ENCODE results near the gene IQGAP1.
"Not testable (repeated sequence)": the region's sequence is repeated elsewhere in the genome, so short reads cannot be mapped to it uniquely, and the experiment has no call there.

Gene IQGAP1

DNA sequence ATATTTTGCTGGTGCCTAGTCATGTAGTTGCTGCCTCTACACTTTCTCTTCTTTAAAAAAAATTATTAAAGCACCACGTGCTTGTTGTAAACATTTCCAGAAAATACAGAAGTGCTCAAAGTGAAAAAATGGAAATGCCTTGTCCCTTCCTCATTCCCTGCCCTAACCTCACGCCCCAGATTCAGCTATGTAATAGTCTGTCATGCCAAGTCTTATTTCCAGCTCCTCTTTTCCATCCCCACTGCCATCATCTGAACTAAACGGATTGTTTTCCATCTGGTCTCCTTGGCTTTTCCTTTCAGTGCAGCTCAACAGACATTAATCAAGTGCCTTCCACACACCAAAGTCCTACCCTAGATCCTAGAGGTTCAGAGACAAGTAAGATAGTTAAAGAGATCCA, 20.5 kb upstream of the IQGAP1 start:
- DNase-seq = no peak

DNA sequence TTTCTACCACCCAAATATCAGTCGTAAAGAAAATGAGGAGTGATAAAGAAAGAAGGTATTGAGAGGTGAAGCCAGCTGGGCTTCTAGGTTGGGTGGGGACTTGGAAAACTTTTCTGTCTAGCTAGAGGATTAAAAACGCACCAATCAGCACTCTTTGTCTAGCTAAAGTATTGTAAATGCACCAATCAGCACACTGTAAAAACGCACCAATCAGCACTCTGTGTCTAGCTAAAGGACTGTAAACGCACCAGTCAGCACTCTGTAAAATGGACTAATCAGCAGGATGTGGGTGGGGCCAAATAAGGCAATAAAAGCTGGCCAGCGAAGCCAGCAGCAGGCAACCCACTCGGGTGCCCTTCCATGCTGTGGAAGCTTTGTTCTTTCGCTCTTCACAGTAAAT, 13.0 kb upstream of the IQGAP1 start:
- DNase-seq = no peak

GRCh38 chr15:90376789-90377188, 11.3 kb upstream of the IQGAP1 start:
- no peak for DNase-seq

DNA sequence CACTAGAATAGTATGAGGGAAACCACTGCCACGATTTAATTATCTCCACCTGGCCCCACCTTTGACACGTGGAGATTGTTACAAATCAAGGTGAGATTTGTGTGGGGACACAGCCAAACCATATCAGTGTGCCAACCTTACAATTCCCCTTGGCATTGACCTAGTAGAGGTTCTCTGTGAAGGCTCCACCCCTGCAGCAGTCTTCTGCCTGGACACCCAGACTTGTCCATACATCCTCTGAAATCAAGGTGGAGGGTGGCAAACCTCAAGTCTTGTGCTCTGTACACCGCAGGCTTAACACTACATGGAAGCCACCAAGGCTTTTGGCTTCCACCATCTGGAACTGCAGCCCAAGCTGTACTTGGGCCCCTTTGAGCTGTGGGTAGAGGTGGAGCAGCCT, 8.8 kb upstream of the IQGAP1 start:
- DNase-seq = no peak

DNA sequence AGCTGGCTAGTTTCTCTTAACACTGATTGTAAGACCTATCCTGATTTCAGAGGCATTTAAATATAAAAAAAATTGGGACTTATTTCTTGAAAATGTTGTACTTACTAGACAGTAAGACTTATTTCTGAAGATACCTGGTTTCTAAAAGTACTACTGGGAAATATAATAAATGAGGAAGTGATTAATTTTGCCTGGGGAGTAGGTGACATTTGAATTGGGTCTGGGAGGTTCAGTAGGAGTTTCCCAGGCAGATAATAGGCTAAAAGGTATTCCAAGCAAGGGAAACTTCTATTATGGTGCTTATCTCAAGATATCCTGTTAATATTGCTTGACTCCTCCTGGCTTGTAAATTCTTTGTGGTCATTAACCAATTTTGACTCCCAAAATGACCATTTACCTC, 6.5 kb upstream of the IQGAP1 start:
- no peak for DNase-seq

- DNase-seq = no peak
These were observed 5.7 kb upstream of the IQGAP1 start for GRCh38 chr15:90382320-90382719.

DNA sequence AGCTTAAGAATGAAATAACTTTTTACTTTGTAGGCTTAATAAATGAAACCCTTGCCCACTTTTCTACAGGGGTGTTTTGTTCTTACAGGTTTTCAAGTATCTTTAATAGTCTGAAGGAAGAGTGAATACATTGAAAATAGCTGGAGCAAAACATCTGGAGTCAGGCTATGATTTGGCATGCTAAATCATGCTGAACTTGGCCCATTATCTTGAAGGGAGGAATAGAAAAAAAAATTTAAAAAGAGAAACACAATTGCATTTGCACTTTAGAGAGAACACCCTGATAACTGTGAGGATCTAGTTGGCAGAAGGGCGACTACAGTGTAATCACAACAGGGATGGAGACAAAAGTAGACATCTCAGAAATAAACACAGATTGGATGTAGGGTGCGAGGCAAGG, 1.8 kb upstream of the IQGAP1 start:
- DNase-seq = no peak

DNA sequence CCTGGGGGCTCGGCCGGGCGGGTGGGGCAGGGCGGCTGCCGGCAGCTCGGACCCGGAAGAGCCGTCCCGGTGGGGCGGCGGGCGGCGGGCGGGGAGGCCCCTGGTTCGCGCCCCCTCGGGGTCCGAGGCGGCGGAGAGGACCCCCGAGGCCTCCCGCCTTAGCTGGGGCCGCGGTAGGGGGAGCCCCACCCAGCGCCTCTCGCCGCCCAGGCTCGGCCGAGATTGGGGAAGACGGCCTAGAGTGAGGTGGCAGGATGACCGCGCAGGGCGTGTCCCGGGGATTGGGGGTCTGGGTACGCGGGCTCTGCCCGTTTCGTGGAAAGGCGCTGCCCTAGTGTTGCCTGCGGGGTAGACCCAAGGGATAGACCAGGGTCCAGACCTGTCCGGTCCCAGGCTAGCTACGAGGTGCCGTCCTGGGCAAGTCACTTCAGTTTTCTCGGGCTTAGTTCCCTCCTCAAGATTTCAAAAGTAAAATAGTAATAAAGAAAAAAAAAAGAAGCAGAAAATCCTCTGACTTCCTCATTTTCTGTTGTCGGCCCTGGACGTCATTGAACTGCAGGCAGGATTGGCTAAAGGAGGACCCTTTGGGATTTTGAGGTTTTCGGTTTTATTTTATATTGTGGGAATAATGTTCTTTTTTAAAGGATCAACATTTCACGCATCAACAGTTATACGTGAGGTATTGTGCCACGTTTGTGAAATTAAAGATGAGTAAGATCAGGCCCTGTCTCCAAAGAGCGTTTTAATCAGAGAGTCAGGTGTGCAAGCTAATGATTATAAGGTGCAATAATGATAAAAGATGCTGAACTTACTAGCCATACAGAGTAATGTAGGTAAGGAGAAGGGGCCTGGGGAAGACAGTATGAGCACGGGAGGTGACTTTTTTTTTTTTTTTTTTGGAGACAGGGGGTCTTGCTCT, 679 bp downstream of the IQGAP1 start:
- DNase-seq = peak; percentile 50

DNA sequence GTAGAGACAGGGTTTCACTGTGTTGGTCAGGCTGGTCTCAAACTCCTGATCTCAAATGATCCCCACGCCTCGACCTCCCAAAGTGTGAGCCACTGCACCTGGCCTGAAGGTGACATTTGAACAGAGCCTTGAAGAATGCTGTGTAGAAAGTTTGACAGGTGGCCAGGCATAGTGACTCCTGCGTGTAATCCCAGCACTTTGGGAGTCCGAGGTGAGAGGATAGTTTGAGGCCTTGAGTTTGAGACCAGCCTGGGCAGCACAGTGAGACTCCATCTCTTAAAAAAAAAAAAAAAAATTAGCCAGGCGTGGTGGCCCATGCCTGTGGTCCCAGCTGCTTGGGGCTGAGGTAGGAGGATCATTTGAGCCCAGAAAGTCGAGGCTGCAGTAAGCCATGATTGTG, 1.5 kb downstream of the IQGAP1 start:
- DNase-seq = no peak

DNA sequence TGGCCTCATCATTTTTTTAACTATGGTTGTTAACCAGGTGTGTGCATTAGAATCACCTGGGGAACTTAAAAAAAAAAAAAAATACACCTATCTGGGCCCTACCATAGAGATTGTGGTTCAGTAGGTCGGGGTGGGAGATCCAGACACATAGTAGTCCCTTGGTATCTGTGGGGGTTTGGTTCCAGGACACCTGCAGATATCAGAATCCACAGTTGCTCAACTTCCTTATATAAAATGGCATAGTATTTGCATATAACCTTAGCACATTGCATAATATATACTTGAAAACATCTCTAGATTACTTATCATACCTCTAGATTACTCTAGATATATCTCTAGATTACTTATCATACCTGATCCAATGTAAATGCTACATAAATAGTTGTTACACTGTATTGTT, 5.0 kb downstream of the IQGAP1 start:
- DNase-seq = no peak

GRCh38 chr15:90394074-90394473, 6.0 kb downstream of the IQGAP1 start:
- no peak for DNase-seq

DNA sequence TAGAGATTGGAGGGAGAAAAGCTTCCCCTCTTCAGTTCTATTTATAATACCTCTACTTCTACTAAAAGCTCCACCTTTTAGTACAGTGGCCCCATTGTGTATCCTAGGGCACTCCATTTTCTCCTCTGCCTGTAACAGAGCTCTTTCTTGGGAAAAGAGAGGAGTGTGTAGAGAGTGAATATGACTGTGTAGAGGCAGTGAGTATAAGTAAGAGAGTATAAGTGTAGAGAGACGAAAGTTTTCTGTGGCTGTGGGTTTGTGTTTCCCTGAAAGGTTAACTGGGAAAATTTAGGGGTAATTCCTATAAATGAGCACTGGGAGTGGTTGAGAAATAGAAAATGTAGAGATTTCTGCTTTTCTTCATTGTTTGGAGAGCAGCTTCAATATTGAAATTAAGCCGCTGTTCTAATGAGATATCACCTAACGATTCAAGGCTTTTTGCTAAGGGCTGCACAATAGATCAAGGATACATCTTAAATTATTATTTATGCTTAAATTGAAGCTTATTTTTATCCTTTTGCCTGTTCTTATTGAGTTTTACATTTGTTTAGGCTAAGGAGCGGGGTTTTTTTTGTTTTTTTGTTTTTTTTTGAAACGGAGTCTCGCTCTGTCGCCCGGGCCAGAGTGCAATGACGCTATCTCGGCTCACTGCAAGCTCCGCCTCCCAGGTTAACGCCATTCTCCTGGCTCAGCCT, 6.9 kb downstream of the IQGAP1 start:
- no peak for DNase-seq

DNA sequence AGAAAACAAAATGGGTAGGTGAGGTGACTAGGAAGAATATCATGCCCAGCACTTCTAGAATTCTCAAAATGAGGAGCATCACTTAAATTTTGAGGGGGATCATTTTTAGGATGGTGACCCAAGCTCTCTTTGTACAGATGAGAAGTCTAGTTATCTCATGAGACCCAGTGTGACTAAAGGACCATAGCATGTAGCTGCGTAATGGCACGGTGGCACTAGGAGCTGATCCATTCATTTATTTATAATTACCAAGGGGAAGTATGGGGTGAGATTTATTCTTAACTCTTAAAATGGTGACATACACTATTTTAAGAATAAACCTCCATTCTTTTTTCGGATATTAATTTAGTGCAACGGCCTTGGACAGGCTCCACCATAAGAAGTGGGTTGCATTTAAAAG, 8.3 kb downstream of the IQGAP1 start:
- DNase-seq = no peak

DNA sequence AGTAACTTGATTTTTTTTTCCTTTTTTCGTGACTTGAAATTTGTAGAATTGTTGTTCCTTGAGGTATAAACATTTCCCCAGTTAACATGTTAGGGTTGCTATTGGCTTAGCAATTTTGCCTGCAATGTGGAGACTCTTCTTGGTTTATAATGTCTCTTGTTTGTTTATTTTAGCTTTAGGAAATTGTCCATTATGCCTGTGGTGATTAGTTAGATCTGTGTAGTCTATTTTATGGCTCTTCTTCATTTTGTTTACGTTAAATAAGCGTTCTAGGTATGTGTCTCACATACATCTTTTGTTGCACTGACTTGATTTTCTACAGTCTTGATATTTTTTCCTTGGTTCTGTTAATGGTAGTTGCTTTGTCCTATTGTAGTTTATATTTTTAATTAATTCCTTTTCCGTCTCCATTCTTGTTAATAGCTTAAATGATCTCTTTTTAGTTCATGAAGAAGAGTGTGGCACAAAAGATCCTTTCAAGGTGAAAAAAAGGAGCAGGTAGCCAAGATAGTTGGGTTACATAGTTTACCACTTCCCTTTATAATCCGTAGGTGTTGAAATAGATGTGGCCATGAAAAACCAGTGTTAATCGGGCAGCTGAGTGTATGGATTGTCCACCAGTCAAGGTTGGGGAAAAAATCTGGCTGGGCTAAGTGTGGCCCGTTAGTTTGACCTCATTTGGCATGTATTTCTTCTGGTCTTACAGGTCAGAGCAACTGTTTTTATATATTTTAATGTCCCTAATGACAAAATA, 12.1 kb downstream of the IQGAP1 start:
- DNase-seq = no peak

- peak; percentile 78 for DNase-seq
These were observed 12.8 kb downstream of the IQGAP1 start for GRCh38 chr15:90400759-90401314.

DNA sequence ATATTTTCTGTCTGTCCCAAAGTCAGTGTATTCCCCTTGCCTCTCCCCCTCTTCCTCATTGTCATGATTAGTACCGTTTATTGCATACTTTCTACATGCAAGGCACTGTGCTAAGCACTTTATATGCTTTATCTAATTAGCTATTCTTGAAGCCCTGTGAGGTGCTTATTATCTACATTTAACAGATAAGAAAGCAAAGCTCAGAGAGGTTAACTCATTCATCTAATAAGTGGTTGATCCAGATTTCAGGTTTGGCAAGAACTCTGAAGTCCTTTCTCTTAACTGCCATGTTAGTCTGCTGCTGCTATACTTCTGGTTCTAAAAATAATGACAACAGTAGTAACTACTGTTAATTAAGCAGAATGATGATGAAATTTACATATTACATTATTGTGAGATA, 13.5 kb downstream of the IQGAP1 start:
- no peak for DNase-seq

DNA sequence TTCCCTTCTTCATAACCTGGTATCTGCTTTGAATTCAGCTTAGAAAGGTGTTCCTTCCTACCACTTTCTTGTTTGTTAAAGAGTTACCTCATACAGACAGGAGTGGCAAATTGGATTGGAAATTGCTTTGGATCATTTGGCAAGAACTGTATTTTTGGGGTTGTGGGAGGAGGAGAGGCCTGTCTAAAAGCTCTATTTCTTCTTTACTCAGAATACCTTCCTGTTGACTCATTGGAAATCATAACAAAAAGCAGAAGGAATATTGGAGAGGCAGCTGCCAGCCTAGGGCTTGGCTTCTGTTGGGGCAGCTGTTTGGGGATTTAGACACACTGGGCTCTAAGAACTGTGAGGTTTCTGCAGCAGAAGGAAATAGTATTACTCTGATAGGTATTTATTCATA, 14.2 kb downstream of the IQGAP1 start:
- peak; percentile 81 for DNase-seq

GRCh38 chr15:90402767-90403166, 14.7 kb downstream of the IQGAP1 start:
- no peak for DNase-seq

- no peak for DNase-seq
These were observed 17.1 kb downstream of the IQGAP1 start for GRCh38 chr15:90405055-90405607.

GRCh38 chr15:90407336-90407735, 19.3 kb downstream of the IQGAP1 start:
- no peak for DNase-seq

DNA sequence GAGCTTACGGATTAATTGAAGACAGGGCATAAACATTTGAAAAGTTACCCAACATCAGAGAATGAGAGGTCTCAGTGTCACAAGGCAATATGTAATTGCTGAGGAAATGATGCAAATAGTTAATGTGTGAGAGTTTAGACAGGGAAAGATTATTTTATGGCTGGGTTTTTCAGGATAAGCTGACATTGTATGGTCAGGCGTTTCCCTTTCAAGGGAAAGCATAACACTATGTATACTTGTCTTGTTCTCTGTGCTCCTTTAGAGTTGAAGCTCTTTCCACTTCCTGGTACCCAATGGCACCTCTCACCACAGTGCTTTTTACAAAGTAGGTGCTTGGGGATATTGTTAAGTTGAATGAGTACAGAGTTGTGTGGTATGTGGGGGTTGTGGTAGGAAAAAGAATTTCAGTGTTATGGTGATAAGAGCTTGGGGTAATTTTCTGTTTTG, 19.9 kb downstream of the IQGAP1 start:
- no peak for DNase-seq

DNA sequence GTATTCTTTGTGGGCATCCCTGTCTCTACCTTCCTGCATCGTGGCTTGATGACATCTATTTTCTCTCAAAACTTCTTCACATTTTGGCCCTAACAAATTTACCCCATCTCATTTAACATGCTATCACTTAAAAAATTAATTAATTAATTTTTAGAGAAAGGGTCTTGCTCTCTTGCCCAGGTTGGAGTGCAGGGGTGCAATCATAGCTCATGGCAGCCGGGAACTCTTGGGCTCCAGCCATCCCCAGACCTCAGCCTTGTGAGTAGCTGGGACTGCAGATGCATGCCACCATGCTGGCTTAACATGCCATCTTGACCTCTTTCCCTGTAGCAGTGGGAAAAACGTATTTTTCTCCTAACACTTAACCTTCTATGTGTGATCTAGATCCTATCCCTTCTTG, 20.6 kb downstream of the IQGAP1 start:
- DNase-seq = no peak

- not testable (repeated sequence) for DNase-seq
These were observed 21.5 kb downstream of the IQGAP1 start for GRCh38 chr15:90409587-90409986.

Measured in NCI-H2171 treated with DMSO at 0.1 percent for 48 hours (cell line).